ENCODE results near the gene IFT88.

GRCh38 chr13:20590561-20590960 is 23.6 kb downstream of the IFT88 start:
- TF ChIP-seq CTCF (tag by site-specific recombination; IDR thresholded peaks at IDR 0.05) (no peak), ZNF747 (tag by site-specific recombination; IDR thresholded peaks at IDR 0.05) (no peak), ZNF24 (tag by site-specific recombination; IDR thresholded peaks at IDR 0.05) (no peak), PBX3 (CRISPR knock-in tag; IDR thresholded peaks at IDR 0.05) (no peak), KLF10 (tag by site-specific recombination; IDR thresholded peaks at IDR 0.05) (no peak), ZNF768 (tag by site-specific recombination; IDR thresholded peaks at IDR 0.05) (no peak), REST (tag by site-specific recombination; IDR thresholded peaks at IDR 0.05) (no peak), ZNF777 (tag by site-specific recombination; IDR thresholded peaks at IDR 0.05; ENCODE audit: borderline replicate concordance) (no peak)
